SKM-1 (cell line): ENCODE results near the gene CUL4A.
"Not testable (repeated sequence)": the region's sequence is repeated elsewhere in the genome, so short reads cannot be mapped to it uniquely, and the experiment has no call there.

Experiments used
- DNase-seq: peaks from one replicate; lab custom pipeline; 2025; ENCODE audit not compliant: unreplicated experiment; lab: John Stamatoyannopoulos, UW

Gene CUL4A

DNA sequence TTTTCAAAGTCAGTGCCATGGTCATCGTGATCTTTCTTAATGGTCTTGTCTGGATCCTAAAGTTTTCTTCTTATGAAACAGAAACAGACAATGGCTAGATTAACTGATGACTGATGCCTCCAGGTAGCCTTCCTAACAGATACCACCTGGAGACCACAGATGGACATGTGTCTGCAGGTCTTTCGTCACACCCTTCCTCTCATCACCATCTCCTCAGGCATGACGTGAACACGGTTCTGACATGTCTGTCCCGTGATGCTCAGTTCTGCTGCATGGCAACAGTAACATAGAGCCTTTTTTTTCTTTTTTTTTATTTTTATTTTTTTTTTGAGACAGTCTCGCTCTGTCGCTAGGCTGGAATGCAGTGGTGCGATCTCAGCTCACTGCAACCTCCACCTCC is 74.5 kb downstream of the CUL4A start:
- no peak for DNase-seq

DNA sequence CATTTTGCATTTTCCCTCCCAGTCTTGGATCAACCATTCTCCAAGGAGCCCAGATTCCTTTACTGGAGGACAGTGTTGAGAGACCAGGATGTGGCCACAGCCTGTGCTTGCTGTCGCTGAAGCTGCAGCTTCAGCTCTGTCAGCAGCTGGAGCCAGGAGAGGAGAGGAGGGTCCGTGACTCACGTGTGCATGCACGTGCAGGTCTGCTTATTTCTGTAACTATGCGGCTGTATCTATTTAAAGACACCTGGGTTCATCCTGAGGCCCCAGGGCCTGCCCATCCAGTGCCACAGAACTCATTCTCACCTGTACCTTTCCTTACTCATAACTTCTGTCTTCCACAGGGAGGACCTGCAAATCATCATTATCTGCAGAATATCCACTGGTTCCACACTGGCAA is 79.5 kb downstream of the CUL4A start:
- no peak for DNase-seq

DNA sequence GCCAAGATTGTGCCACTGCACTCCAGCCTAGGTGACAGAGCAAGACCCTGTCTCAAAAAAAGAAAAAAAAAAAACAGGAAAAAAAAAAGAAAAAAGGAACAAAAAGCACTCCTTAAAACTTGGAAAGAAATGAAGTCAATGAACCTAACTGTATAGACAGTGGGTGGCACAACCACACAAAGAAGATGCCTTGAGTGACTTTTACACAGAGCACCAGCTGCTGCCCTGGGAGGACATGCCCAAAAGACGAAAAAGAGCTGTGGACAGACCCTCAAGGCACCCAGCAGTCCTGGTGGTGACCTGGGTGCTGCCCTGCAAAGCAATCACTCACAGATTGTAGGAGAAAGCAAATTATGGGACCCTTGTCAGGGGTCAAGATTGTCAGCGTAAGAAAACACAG is 81.7 kb downstream of the CUL4A start:
- DNase-seq, result no peak

DNA sequence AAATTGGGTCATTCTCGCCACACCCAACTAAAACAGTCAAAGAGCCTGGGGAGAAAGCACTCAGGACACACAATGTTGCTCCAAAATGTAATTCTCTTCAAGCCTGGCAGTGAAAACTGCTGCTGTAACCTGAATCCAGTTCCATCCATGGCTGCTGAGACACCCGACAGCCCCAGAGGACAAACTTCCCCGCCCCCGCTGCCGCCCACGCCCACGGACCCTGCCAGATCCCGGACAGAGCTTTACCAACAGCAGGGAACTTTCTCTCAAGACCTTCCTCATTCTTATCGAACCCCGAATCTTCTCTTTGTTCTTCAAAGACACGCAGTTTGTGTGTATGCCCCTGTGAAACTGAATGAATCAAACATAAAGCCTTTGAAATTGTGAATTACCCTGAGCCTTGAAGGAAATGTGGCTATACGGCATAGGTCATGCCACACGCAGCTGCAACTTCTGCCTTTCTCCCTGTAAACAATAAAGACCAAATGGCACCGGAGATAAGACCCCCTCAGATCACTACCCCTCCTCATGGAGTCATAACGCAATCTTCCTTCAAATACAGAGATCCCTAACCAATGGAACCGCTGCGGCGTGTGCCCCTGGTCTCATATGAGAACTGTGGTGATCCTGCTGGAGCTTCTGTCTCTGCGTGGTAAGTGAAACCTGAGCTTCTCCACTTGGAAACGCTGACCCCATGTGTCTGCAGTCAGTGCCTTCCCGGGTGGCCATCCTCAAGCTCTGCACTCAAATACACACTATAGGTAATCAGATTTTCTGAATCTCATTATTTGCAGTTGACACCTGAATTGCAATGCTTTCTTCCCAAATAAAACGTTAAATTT is 82.8 kb downstream of the CUL4A start:
- DNase-seq, result no peak

DNA sequence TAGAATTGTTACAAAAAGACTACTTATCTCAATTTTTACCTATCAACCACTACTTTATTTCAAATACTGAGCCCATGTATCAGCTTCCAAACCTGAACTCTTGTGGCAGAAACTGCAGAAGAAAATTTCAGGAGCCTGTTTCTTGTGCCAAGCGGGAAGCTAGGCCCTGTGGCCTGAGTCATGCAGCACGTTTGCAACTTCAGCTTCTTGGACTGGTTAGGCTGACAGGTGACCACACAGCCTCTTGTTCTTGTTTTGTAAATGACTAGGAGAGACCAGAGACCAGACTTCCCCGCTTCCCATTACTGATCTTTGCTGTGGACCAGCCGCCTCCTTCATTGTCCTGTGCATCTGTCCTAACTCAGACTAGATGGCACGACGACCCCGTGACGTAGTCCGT is 84.3 kb downstream of the CUL4A start:
- no peak for DNase-seq

DNA sequence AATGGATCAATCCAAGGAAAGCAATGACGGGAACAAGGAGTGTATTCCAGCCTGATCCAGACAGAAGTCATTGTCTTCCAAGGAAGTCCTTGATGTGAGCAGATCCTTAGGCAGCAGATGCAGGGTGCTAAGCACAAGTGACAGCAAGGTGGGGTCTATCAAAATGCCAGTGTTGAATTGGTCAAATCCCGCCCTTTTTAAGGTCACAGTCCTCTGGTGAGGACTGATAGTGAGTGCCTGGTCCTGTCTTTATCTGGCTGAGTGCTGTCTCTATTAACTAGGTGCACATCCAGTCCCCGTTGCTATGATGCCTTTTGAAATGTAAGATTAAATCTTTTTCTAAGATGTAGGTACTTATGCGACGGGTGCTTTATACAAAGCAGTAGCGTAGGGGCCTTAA is 86.4 kb downstream of the CUL4A start:
- no peak for DNase-seq

DNA sequence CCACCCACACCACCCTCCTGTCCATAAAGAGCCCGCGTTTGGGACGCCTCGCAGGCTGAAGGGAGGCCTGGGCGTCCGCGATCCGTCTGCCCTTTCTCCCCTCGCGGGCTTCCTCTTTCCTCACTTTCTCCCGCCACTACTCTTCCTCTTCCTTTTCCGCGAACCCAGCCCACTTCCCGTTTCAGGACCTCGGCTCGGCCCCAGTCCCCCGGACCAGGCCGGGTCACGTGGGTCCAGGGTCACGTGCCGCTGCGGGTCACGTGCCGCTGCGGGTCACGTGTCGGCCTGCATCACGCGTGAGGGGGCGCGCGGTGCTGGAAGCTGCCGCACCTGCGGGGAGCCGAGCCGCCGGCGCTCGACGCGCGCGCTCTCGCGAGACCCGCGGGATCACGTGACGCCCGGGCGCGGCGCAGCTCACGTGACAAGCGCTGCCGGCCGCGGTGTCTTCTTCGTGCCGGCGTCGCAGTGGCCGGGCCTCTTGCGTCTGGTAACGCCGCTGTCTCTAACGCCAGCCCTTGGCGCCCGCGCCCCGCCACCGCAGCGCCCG is 87.5 kb downstream of the CUL4A start, which contains the start of gene LAMP1:
Gene LAMP1 (plus strand): TSS at position 417 of the 547 bp plus-strand sequence. CDS start 196 bp downstream, outside the sequence.
- peak; percentile 92 for DNase-seq

DNA sequence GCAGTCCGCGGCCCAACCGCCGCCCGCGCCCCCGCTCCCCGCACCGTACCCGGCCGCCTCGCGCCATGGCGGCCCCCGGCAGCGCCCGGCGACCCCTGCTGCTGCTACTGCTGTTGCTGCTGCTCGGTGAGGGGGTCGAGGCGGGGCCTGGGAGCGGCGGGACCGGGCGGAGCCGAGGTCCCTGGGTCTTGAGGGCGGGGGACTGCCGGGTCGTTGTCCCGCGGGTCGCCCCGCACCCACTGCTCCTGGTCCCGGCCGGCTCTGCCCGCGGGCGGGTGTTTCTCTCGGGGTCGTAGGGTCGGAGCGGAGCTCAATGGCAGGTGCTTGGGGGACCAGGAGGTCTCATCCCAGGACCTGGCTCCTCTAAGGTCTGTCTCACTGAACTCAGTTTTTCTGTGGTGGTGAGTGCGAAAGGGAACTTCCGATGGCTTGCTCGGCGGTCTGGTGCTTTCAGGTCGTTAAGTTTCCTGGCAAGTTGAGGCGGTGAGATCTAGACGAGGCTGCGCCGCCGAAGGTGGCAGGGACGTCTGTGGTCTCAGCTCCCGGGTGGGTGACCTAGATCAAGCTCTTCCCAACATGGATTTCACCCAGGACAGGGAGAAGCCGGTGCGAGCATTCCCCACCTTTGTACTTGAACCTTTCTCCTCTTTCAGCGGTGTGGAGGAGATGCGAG is 88.1 kb downstream of the CUL4A start:
- no peak for DNase-seq

DNA sequence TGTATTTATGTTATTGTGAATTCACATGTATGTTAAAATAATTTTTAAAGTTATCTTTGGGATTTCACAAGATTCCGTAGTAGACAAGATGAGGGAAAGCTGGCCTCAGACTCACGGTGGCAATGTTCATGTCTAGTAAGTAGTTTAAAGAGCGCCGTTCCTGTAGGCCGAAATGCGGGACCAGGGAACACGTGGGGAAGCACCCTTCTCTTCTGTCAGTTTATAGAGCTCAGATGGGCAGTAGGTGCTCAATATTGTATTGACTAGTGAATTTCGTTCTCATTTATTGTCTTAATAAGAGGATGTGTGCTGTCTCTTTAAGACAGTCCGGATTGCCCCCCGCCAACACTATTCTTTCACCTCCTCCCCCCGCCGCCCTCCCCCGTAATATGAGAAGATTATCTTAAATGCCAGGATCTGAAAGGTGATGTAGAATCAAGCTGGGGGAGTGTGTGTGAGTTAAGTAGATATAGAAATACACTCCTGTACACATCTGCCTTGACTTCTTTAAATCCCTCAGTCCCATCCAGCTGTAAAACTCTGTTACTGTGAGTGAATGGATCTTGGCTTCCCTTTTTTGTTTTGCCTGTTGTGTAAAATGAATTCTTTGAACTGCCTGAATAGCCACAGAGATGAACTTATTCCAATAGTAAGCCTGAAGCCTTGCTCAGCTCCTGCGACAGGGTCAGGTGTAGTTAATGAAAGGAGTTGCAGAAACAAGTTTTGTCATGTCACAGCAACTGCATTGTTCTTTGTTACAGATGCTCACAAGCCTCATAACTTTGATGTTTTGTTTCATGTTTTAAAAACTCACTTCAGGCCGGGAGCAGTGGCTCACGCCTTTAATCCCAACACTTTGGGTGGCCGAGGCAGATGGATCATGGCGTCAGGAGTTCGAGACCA is 88.9 kb downstream of the CUL4A start:
- DNase-seq, result no peak

DNA sequence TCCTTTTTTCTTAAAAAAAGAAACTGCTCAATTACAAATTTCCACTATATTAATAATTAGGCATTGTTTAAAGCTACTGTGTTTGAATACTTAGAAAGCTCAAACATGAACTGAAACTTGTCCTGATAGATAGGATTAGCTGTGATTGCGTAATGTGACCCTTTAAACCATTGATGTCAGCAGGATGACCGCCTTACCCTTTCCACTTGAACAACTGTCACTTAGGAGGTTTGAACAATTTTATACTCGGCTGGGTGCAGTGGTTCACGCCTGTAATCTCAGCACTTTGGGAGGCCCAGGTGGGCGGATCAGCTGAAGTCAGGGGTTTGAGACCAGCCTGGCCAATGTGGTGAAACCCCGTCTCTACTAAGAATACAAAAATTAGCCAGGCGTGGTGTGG is 90.5 kb downstream of the CUL4A start:
- no peak for DNase-seq

DNA sequence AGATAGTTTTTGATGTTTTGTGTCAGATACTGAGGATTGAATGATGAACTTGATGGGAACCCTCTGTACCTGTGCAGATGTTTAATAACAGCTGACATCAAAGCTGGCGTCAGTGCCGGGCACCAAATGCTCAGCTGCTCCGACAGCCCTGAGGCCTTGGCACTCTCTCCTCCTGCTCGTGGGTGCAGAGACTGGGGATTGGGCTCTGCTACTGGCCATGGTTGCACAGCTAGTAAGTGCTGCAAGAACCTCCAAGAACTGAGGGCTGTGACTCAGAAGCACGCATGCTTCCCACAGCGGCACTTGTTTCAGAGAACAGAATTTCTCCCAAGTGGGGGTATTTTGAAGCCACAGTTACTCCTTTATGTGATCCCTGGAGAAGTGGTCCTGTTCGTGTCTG is 93.6 kb downstream of the CUL4A start:
- DNase-seq, result no peak

DNA sequence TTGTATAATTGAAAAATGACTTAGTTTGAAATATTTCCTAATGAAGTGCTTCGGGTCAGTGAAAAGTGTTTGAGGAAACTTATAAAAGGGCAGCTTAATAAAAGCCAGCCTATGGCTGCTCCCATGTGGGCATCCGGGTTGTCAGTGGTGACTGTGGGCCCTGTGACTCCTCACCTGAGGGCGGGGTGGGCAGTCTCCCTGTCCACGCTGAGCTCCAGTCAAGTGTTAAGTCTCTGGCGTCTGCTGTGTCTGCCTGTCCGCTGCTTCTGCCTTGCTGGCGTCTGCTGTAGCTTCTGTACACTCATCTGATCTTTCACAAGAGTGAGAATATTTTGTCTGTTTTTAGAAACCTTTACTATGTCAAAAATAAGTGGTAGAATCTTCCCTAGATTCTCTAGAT is 94.7 kb downstream of the CUL4A start:
- DNase-seq, result no peak

DNA sequence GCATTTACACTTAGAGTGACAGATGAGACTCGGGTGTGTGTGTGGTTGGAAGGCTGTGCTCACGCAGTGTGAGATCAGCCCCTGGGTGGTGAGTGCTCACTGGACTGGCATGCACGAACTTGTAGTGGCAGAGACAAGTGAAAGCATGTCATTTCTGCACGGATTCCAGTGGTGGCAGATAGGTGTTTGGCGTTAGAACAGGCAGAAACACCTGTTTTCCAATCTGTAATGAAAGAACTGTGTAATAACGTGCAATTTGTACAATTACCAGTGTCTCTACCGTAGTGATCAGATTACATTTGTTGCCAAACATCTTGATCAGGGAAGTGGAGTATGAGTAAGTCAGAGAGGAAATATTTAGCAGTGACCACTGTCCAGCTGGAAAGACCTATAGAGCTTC is 95.8 kb downstream of the CUL4A start:
- DNase-seq, result no peak

DNA sequence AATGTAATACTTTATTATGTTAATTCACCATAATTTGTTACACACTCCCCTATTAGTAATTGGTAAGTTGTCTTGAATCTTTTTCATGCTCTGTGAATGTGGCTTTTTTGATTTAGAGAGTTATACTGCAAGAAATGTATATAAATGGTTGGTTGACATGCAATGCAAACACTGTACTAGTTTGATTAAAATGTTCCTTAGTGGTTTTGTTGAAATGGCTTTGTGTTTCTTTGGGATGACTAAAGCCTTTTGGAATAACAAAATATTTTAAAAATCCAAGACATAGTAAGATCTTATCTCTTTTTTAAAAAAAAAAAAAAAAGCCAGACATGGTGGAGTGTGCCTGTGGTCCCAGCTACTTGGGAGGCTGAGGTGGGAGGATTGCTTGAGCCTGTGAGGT is 98.1 kb downstream of the CUL4A start:
- DNase-seq, result no peak

DNA sequence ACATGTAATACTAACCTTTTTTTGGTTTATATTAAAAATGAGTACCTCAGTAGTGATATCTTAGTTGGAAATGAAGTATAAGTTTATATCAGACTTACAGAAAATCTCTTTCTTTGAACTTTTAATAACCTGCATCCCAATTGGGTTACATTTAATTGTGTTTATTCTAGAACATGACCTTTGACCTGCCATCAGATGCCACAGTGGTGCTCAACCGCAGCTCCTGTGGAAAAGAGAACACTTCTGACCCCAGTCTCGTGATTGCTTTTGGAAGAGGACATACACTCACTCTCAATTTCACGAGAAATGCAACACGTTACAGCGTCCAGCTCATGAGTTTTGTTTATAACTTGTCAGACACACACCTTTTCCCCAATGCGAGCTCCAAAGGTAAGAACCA is 100.1 kb downstream of the CUL4A start:
- no peak for DNase-seq

DNA sequence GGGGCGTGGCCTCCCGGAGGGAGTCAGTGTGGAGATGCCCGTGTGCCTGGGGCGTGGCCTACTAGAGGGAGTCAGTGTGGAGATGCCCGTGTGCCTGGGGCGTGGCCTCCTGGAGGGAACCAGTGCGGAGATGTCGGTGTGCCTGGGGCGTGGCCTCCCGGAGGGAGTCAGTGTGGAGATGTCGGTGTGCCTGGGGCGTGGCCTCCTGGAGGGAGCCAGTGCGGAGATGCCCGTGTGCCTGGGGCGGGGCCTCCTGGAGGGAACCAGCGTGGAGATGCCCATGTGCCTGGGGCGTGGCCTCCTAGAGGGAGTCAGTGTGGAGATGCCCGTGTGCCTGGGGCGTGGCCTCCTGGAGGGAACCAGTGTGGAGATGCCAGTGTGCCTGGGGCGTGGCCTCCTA is 104.7 kb downstream of the CUL4A start:
- not testable (repeated sequence) for DNase-seq

DNA sequence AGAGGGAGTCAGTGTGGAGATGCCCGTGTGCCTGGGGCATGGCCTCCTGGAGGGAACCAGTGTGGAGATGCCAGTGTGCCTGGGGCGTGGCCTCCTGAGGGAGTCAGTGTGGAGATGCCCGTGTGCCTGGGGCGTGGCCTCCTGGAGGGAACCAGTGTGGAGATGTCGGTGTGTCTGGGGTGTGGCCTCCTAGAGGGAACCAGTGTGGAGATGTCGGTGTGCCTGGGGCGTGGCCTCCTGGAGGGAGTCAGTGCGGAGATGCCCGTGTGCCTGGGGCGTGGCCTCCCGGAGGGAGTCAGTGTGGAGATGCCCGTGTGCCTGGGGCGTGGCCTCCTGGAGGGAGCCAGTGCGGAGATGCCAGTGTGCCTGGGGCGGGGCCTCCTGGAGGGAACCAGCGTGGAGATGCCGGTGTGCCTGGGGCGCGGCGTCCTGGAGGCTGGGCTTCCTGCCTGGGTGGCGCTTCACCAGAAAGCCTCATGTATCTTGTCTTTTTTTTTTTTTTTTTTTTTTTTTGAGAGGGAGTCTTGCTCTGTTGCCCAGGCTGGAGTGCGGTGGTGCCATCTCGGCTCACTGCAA is 105.6 kb downstream of the CUL4A start:
- DNase-seq, result not testable (repeated sequence)

DNA sequence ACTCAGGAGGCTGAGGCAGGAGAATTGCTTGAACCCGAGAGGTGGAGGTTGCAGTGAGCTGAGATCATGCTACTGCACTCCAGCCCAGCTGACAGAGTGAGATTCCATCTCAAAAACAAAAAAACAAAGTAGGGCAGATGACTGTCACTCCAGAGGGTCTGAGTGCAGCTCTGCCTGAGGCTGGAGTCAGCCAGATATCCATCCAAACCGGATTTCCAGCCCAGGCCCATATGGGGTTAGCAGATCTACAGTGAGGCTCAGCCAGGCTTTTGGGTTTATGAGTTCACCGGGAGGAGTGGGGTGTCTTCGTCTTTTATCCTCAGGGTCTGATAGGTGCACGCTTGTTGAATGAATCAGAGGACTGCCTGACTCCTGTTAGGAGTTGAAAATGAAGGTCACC is 106.6 kb downstream of the CUL4A start:
- no peak for DNase-seq
